HG03060 (cell line): ENCODE results near the gene TOP3A.

ENCODE experiments used
- ATAC-seq: cut with Tn5 transposase; IDR thresholded peaks from one replicate; pipeline ENCODE4 v1.9.1; 2021; ENCODE audit warnings: low read depth, moderate number of reproducible peaks; ENCODE audit not compliant: unreplicated experiment

The TOP3A gene

GRCh38 chr17:18280766-18281371, 33.9 kb downstream of the TOP3A start:
- no peak for ATAC-seq

DNA sequence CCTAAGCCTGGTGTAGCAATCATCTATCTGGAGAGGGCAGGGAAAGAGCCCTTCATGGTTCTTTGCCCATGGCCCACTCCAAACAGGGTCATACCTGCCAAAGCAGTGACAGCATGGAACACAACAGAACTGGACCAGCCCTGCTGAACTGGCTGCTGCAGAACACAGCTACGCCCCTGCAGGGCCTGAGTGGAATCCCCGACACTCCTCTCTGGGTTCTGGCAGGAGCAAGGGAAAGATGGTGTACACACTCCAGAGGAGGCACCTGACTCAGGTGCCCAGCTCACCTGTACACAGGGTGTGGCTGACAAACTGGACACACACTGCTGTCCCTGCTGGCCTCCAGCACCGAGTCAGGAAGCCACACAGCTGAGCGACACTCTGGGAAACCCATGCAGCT, 34.5 kb downstream of the TOP3A start:
- no peak for ATAC-seq

DNA sequence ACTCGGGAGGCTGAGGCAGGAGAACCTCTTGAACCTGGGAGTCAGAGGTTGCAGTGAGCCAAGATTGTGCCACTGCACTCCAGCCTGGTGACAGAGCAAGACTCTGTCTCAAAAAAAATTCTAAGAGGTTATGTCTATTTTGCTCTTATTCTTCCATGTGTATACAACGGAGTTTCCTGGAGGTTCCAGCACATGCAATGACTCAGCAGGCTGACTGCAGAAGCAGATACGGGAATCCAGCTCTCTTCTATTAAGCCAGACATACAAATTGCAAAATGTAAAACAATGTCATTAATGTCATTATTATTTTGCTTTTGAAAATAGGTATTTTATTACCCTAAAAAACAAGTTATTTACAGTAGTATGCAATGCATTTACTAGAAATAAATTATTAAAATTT, 35.9 kb downstream of the TOP3A start:
- no peak for ATAC-seq

DNA sequence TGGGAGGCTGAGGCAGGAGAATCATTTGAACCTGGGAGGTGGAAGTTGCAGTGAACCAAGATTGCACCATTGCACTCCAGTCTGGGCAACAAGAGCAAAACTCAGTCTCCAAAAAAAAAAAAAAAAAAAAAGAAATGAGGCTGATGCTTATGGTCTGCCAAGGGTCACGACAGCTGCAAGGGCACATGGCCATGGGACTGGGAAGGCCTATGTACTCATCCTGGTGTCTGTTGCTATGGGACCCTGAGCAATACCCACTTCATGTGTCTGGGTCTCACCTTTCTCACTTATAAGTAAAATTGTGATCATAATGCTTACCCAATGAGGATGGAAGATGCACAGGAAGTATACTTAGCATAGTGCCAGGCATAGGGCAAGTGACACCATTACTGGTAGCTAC, 37.7 kb downstream of the TOP3A start:
- no peak for ATAC-seq

- ATAC-seq = no peak
Measured at GRCh38 chr17:18270046-18270931, 44.5 kb downstream of the TOP3A start.

DNA sequence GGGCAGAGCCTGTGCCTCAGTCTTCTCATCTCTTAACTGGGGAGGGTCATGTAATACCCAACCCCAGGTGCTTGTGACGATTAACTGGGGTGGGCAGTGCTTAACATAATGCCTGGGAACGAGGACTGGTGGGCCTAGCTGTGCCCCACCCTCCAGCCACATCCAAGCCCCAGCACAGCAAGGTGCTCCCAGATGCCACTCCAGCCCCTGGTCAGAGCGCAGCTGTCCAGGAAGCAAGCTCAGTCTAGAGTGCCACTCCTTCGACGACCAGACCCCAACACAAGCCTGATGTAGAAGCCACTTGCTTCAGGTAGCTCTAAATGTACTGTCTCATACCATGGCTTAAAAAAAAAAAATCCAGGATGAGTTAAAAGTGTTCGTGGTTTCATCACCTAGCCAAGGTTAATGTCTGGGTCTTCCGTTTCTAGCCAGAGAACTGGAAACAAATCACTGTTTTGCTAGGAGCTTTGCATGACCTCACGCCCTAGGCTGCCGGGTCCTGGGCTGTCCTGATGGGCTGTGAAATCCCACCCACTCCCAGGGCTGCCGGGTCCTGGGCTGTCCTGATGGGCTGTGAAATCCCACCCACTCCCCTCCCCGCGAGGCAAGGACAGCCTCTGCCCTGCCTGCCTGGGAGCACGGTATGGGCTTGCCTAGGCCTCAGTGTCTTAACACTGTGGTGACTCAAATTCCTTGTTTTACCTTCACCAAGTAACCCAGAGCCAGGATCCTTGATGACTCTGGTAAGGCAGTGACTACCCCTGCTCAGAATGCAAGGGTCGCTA, 46.7 kb downstream of the TOP3A start:
- ATAC-seq = no peak

GRCh38 chr17:18267366-18267765, 47.4 kb downstream of the TOP3A start:
- ATAC-seq = no peak

GRCh38 chr17:18263885-18264682, 50.7 kb downstream of the TOP3A start:
- ATAC-seq = no peak

DNA sequence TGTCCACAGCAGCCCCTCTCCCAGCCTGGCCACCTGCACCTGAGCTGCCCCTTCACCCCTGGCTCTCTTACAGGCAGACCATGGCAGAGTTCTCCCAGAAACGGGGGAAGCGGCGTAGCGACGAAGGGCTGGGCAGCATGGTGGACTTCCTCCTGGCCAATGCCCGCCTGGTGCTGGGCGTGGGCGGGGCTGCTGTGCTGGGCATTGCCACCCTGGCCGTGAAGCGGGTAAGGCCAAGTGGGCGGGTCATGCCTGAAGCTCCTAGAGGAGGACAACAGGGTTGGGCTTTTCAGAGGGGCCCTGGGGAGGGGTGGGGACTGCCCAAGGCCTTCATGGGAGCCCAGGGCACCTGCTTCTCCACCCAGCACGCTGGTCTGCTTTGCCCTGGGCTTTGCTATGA, 52.2 kb downstream of the TOP3A start:
- no peak for ATAC-seq

DNA sequence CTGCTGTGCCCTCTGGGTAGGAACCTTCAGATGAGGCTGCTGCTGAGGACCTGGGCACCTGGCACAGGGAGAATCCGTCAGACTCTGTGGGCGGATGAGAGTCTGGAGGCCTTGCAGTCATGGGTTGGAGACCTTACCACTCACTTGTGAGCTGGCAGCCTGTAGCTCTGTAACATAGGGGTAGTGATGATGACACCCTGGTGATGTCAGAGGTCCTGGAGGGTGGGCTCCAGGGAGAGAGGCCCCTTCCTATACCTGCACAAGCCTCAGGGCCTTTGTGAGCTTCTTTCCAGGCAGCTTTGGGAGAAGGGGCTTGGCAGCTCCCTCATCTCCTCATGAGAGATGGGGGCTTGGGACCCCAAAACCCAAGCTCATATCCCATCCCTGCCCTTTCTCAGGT, 52.7 kb downstream of the TOP3A start:
- no peak for ATAC-seq

DNA sequence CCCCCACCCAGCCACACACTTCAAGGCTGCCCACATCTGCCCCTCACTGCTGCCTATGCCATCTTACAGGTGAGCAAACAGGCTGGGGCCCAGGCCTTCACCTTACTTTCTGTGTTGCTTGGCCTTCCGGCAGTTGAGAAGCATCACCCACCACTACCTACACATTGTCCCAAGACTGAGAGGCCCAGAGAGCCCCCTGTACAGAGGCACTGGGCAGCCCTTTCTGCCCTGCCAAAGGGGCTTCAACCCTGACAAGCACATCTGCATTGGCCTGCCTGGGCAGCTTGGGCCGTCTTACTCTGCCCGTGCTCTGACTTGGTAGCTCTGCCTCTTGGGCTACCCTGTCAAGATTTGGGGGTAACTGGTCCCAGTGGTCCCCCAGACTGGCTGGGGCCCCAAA, 53.1 kb downstream of the TOP3A start:
- no peak for ATAC-seq

DNA sequence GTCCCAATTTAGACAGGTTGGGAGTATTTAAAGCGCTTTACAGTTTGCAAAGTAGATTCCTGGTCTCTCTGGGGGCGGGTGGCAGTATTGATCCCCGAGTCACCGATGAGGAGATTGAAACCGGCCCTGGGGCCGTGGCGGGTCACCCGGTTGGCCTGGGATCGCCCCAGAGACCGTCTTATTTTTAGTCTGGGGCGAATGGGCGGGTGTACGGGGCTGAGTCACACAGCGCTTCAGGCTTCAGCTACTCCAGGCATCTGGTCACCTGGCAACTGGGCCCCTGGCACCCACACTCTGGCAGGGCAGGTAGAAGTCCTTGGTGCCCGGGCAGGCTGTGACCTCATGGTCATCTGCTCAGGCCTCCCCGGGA, 53.7 kb downstream of the TOP3A start:
- no peak for ATAC-seq

GRCh38 chr17:18260332-18261145, 54.3 kb downstream of the TOP3A start, which contains the start of gene MIEF2:
TSS of gene MIEF2 (plus strand) at chr17:18260662. CDS start at chr17:18262721, 2,059 bp downstream.
- ATAC-seq = peak; percentile 69

DNA sequence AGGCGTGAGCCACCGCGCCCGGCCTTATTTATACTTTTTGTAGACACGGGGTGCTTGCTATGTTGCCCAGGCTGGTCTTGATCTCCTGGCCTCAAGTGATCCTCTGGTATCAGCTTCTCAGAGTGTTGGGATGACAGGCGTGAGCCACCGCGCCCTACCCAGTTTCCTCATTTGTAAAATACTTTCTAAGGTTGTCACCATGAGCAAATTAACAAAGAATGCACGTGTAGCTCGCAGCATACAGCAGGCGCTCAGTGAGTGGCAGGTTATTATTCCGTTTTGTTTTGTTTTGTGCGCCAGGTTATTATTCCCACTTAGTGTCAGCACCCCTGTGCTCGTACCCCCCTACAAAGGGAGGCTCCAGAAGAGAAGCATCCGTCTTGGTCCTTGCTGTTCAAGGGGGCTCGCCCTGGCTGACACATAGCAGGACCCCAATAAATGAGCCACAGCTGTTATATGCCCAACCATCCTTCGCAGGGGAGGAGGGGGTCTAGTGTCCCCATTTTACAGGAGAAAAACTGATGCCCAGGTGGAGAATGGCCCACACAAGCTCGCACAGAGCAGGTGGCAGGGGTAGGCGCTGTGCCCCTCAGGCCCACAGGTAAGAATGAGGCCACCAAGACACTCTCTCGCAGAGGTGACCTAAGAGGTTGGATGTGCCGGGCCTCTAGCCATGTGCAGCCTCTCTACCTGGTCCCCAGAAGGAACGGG, 55.0 kb downstream of the TOP3A start:
- no peak for ATAC-seq

GRCh38 chr17:18258356-18259038, 56.3 kb downstream of the TOP3A start, which contains the start of gene FLII:
TSS of gene FLII (minus strand) at chr17:18258738. CDS start at chr17:18258690, 48 bp downstream.
- no peak for ATAC-seq

DNA sequence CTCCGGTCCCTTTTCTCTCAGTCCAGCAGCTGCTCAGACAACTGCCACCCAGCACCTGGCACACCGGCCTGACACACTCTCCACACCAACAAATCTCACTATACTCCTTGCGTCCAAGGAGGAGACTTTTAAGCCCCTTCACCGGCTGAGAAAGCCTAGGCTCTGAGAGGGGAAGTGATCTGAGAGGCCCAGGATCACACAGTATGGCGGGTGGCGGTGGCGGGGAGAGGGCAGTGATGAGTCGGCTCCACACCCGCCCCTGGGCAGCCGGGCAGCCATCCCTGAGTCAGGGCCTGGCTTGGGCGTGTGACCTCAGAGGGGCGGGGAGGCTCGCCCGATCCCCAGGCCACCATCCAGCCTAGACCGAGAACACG, 56.8 kb downstream of the TOP3A start:
- ATAC-seq = no peak

GRCh38 chr17:18257268-18257981, 57.4 kb downstream of the TOP3A start:
- ATAC-seq = no peak

- no peak for ATAC-seq
Measured at GRCh38 chr17:18256776-18257175, 58.0 kb downstream of the TOP3A start.
